NCI-H1436 treated with DMSO at 0.1 percent for 48 hours (cell line): ENCODE results near the gene LOC101059915.
"Not testable (repeated sequence)": the region's sequence is repeated elsewhere in the genome, so short reads cannot be mapped to it uniquely, and the experiment has no call there.

Experiments used
- DNase-seq: peaks from one replicate; lab custom pipeline; 2025; lab: John Stamatoyannopoulos, UW

The LOC101059915 gene

GRCh38 chrX:71675636-71676035, 8.3 kb downstream of the LOC101059915 start:
- not testable (repeated sequence) for DNase-seq

DNA sequence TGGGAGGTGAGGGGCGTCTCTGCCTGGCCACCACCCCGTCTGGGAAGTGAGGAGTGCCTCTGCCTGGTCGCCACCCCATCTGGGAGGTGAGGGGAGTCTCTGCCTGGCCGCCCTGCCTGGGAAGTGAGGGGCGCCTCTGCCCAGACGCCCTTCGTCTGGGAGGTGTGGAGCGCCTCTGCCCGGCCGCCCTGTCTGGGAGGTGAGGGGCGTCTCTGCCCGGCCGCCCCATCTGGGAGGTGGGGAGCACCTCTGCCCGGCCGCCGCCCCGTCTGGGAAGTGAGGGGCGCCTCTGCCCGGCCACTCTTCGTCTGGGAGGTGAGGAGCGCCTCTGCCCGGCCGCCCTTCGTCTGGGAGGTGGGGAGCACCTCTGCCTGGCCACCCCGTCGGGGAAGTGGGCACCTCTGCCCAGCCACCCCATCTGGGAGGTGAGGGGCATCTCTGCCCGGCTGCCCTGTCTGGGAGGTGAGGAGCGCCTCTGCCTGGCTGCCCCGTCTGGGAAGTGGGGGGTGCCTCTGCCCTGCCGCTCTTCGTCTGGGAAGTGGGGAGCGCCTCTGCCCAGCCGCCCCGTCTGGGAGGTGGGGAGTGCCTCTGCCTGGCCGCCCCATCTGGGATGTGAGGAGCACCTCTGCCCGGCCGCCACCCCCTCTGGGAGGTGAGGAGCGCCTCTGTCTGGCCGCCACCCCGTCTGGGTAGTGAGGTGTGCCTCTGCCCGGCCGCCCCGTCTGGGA, 8.9 kb downstream of the LOC101059915 start:
- not testable (repeated sequence) for DNase-seq

- DNase-seq, result not testable (repeated sequence)
Measured at GRCh38 chrX:71677195-71677594, 9.8 kb downstream of the LOC101059915 start.

DNA sequence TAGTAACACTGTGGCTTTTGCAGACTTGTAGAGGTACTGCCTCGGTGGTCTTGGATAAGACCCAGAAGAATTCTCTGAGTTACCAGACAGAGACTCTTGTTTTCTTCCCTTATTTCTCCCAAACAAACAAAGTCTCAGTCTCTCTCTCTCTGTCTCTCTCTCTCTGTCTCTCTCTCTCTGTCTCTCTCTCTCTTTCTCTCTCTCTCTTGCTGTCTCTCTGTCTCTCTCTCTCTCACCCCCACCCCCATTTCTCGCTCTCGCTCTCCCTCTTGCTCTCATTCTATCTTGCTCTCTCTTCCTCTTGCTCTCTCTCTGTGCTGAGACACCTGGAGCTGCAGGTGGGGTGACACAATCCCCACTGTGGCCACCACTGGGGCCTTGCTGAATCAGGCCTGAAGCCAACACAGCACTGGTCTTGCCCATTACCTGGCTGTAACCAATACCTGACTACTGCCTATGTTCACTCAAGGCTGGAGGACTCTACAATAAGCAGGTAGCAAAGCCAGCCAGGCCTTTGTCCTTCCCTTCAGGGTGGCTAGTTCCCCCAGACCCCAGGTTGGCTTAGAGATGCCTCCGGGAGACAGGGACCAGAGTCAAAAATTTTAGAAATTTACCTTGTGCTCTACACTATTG, 12.3 kb downstream of the LOC101059915 start:
- no peak for DNase-seq

- not testable (repeated sequence) for DNase-seq
Measured at GRCh38 chrX:71696641-71697465, 29.5 kb downstream of the LOC101059915 start.

- DNase-seq, result not testable (repeated sequence)
Measured at GRCh38 chrX:71697466-71698298, 30.3 kb downstream of the LOC101059915 start.

DNA sequence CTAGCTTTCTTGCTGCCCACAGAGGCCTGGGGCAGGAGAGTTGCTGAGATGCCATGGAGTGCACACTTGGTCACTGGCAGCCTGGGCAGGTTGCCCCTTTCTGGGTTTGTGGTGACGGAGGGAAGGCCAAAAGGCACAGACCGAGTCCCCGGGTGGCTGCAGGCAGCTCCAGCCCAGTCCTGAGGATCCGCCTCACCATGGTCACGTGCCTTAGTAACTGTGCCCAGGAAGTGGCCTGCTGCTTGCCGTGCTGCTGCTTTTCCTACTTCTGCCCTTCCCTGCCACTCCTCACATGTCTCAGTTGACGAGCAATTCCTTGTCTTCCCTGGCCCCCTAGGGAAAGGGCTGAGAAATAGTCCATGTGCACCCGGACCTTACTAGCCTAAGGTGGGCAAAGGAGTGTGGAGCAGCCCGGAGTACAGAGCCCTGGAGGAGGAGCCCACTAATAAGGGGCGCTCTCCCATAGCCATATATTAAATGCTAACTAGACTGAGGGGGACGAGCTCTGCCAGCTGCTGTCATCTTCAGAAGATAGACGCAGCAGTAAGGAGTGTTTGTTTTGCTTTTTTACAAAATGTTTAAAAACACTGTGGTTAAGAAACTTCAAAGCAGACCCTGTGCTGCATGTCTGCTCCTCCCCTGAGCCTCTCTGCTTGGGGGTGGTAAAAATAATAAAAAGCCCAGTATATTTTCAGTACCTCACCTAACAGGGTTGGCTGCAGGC, 31.1 kb downstream of the LOC101059915 start:
- DNase-seq, result not testable (repeated sequence)

GRCh38 chrX:71699023-71699344, 31.6 kb downstream of the LOC101059915 start:
- not testable (repeated sequence) for DNase-seq

GRCh38 chrX:71702853-71703252, 35.5 kb downstream of the LOC101059915 start:
- not testable (repeated sequence) for DNase-seq

DNA sequence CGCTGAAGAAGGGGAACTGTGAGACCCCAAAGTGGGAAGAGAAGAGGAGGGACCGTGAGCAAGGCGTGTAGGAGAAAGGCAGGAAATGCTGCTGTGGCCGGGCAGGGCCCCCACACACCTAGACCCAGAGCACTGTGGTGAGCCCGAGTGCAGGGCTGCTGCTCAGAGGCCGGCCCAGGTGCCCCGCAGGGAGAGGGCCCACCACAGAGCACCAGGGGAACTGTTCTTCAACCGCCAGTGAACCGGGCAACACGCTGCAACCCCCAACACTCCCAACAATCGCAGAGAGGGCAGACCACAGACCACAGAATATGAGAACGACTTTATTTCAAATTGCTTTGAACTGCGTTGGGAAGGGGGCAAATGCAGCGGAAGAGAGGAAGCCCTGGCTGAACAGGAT, 46.7 kb downstream of the LOC101059915 start:
- not testable (repeated sequence) for DNase-seq

- not testable (repeated sequence) for DNase-seq
Measured at GRCh38 chrX:71715551-71715950, 48.2 kb downstream of the LOC101059915 start.

DNA sequence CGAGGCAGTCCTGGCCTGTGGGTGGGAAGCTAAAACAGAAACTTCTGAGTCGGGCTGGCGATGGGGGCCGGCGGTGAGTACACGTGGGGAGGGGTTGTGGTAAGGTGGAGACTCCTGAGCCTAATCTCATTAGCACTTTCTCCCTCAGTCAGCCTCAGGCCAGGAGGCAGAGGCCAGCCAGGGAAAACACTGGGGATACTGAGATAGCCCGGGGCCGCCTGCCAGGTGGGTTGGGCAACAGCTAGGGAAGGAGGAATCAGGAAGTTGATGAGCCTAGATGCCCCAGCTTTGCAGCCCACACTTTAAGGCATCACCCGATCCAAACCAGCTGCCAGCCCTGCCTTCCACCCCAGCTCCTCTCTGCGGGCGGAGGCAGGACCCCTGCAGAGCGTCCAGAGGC, 49.0 kb downstream of the LOC101059915 start:
- DNase-seq, result not testable (repeated sequence)

DNA sequence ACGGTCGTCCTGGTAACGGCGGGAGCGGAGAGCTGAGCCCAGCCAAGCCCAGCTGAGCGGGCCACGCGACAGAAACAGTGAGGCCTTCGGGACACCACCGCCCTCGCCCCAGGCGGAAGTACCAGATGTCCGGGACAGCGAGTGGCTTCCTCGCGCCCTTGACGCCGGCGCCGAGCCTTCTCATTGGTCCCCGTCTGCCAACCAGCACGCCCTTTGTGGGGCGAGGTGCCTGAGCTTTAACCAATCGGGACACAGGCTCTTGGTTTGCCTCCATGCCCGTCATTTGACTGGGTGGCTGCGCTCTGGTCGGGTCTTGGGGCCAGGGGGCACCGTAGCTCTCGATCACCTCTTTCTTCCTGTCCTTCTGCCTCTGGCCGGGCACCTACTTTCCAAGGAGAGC, 50.8 kb downstream of the LOC101059915 start, which contains the start of gene CXorf49:
CXorf49 (minus strand) TSS at position 101 of the 400 bp plus-strand sequence. CDS start 134 bp downstream, outside the sequence.
- not testable (repeated sequence) for DNase-seq

DNA sequence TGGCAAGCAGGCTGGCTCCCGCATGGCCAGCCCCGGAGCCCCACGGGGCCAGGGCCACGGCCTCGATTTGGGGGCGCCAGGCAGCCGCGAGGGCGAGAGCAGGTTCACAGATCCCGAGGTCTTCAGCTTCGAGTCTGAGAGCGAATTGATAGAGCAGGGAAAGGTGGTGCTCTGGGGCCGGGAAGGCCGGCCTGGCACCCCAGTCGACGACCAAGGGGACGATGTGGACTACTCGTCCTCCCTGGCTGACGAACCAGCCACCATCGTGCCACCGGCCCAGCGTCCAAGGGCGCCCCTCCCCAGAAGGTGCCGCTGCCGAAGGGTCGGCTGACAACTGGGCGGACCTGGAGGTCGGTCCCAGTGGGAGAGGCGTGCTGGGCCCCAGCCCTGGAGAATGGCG, 51.8 kb downstream of the LOC101059915 start:
- not testable (repeated sequence) for DNase-seq

GRCh38 chrX:71720289-71720886, 53.0 kb downstream of the LOC101059915 start:
- not testable (repeated sequence) for DNase-seq
